ENCODE measurements around the gene MYLK4. TPM values are rescaled to one million over a fixed set of nuclear protein-coding genes. Genes with fewer than 3 reads are reported as not detected.

The MYLK4 gene
- polyA plus RNA-seq, 3 donors, result 0.04 to 0.45 (median 0.08) TPM

GRCh38 chr6:2751871-2752270 is 1.1 kb upstream of the MYLK4 start:
- WGBS (ENCODE audit: insufficient coverage), result no CpG with 5 or more reads among the region's 3 CpGs
- Mint-ChIP-seq H3K4me1 (peaks cover 17% of the 10 kb centered on the region), H3K27ac (no peak overlapping the region), H3K27me3 (ENCODE audit: low read depth in 3 of 3) (peaks cover 0 to 9% (median 8%) of the 10 kb centered on the region in 3 donors), H3K9me3 (no peaks in the 10 kb centered on the region), H3K36me3 (no peaks in the 10 kb centered on the region), H3K4me3 (no peak overlapping the region)
- Histone ChIP-seq H4K20me1 (ENCODE audit: insufficient read depth, low read length) (no peaks in the 10 kb centered on the region), H3K4me3 (replicated peaks in 1 of 3; ENCODE audit: low read depth in 2 of 3, low read length in 3 of 3) (no peak overlapping the region), H2AFZ (ENCODE audit: insufficient read depth, low read depth, low read length, poor library complexity, severe bottlenecking) (no peak overlapping the region), H3K27me3 (ENCODE audit: control insufficient read depth in 2 of 2, insufficient read depth in 2 of 2, low read length in 2 of 2) (no peaks in the 10 kb centered on the region), H3K9ac (ENCODE audit: insufficient read depth, low read length, poor library complexity, severe bottlenecking) (no peak overlapping the region), H3K79me2 (ENCODE audit: insufficient read depth, low read length) (no peaks in the 10 kb centered on the region), H3K4me2 (replicated peaks; ENCODE audit: extremely low read depth, low read length, poor library complexity, severe bottlenecking) (no peak overlapping the region), H3K36me3 (replicated peaks in 1 of 2; ENCODE audit: control insufficient read depth in 1 of 2, insufficient read depth in 2 of 2, low read length in 2 of 2) (no peaks in the 10 kb centered on the region), H3K27ac (ENCODE audit: low read depth in 1 of 2, low read length in 2 of 2) (no peak overlapping the region), H3K9me3 (replicated peaks in 1 of 2; ENCODE audit: control insufficient read depth in 1 of 2, insufficient read depth in 1 of 2, low read length in 2 of 2) (no peaks in the 10 kb centered on the region), H3K4me1 (ENCODE audit: control insufficient read depth in 1 of 2, insufficient read depth in 2 of 2, low read length in 2 of 2) (peaks cover 11 to 13% of the 10 kb centered on the region in 2 donors)
- TF ChIP-seq, protein P1, sequence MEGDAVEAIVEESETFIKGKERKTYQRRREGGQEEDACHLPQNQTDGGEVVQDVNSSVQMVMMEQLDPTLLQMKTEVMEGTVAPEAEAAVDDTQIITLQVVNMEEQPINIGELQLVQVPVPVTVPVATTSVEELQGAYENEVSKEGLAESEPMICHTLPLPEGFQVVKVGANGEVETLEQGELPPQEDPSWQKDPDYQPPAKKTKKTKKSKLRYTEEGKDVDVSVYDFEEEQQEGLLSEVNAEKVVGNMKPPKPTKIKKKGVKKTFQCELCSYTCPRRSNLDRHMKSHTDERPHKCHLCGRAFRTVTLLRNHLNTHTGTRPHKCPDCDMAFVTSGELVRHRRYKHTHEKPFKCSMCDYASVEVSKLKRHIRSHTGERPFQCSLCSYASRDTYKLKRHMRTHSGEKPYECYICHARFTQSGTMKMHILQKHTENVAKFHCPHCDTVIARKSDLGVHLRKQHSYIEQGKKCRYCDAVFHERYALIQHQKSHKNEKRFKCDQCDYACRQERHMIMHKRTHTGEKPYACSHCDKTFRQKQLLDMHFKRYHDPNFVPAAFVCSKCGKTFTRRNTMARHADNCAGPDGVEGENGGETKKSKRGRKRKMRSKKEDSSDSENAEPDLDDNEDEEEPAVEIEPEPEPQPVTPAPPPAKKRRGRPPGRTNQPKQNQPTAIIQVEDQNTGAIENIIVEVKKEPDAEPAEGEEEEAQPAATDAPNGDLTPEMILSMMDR (IDR thresholded peaks at IDR 0.05), result no peak
- intact Hi-C loops (cut with micrococcal nuclease), result no loop called here
- no peak for DNase-seq

- no peaks in the 10 kb centered on the region for H3K27me3 ChIP-seq (ENCODE audit: control insufficient read depth in 2 of 2, insufficient read depth in 2 of 2, low read length in 2 of 2)
- peak overlapping the region in 1 of 2 donors; percentile 13 for H3K4me3 Mint-ChIP-seq
- H3K4me1 Mint-ChIP-seq, result peaks cover 5% of the 10 kb centered on the region
- DNase-seq, result peak; percentile 55 to 72 (median 66)
- no peaks in the 10 kb centered on the region for H3K79me2 ChIP-seq (ENCODE audit: insufficient read depth, low read length)
- H3K9ac ChIP-seq (ENCODE audit: insufficient read depth, low read length, poor library complexity, severe bottlenecking), result no peak overlapping the region
- H3K4me2 ChIP-seq (replicated peaks; ENCODE audit: extremely low read depth, low read length, poor library complexity, severe bottlenecking), result no peak overlapping the region
- H3K27ac ChIP-seq (ENCODE audit: low read depth in 1 of 2, low read length in 2 of 2), result no peak overlapping the region
- peaks cover 0 to 4% of the 10 kb centered on the region in 2 donors for H3K4me1 ChIP-seq (ENCODE audit: control insufficient read depth in 1 of 2, insufficient read depth in 2 of 2, low read length in 2 of 2)
- H3K36me3 ChIP-seq (replicated peaks in 1 of 2; ENCODE audit: control insufficient read depth in 1 of 2, insufficient read depth in 2 of 2, low read length in 2 of 2), result no peaks in the 10 kb centered on the region
- peak overlapping the region in 1 of 7 donors; percentile 43 for H3K27ac Mint-ChIP-seq
- intact Hi-C loops (cut with micrococcal nuclease), result loop anchor here in 1 of 2 donors (5.0 kb wide), 1 partner anchor 1153 kb away; no protein-coding TSS in a partner anchor
- no CpG with 5 or more reads among the region's 11 CpGs for WGBS (ENCODE audit: insufficient coverage)
- H3K4me3 ChIP-seq (replicated peaks in 1 of 3; ENCODE audit: low read depth in 2 of 3, low read length in 3 of 3), result no peak overlapping the region
- no peaks in the 10 kb centered on the region for H4K20me1 ChIP-seq (ENCODE audit: insufficient read depth, low read length)
- TF ChIP-seq, protein P1 (IDR thresholded peaks at IDR 0.05), result peak; percentile 92
- peaks cover 0 to 9% (median 8%) of the 10 kb centered on the region in 3 donors for H3K27me3 Mint-ChIP-seq (ENCODE audit: low read depth in 3 of 3)
- H2AFZ ChIP-seq (ENCODE audit: insufficient read depth, low read depth, low read length, poor library complexity, severe bottlenecking), result no peak overlapping the region
- H3K9me3 ChIP-seq (replicated peaks in 1 of 2; ENCODE audit: control insufficient read depth in 1 of 2, insufficient read depth in 1 of 2, low read length in 2 of 2), result no peaks in the 10 kb centered on the region
- no peaks in the 10 kb centered on the region for H3K9me3 Mint-ChIP-seq
- no peaks in the 10 kb centered on the region for H3K36me3 Mint-ChIP-seq
Measured at GRCh38 chr6:2749969-2750600, 637 bp downstream of the MYLK4 start.
